Activated CD8-positive, alpha-beta T cell treated with anti-CD3 and anti-CD28 coated beads for 36 hours (primary cell): ENCODE measurements around the gene IZUMO1. TPM values are rescaled to one million over a fixed set of nuclear protein-coding genes. Genes with fewer than 3 reads are reported as not detected.

Experiments
- ATAC-seq: fragments of 200-7000 bp; cut with Tn5 transposase; one replicate; pipeline ENCODE4 v1.10.0; 2021; ENCODE audit warnings: mild to moderate bottlenecking, moderate library complexity
- CTCF ChIA-PET: fragments of 350-600 bp; sonication (Branson Sonifier 250); formaldehyde crosslinking; loops from one replicate; lab custom pipeline; 2021; ENCODE audit warnings: antibody characterized with exemption; lab: Charles Lee
- POLR2A ChIA-PET: fragments of 350-600 bp; sonication (Branson Sonifier 250); formaldehyde crosslinking; loops from one replicate; lab custom pipeline; 2021; ENCODE audit warnings: antibody characterized with exemption; lab: Charles Lee
- DNase-seq: peaks from one replicate; pipeline ENCODE4 v3.0.0-alpha.2; 2020
- H3K27ac Mint-ChIP-seq: one replicate; pipeline ENCODE4 v1.8.0; 2021; ENCODE audit warnings: mild to moderate bottlenecking, mixed read lengths
- H3K27me3 Mint-ChIP-seq: one replicate; pipeline ENCODE4 v1.8.0; 2021; ENCODE audit warnings: mixed read lengths
- H3K36me3 Mint-ChIP-seq: one replicate; pipeline ENCODE4 v1.8.0; 2021; ENCODE audit warnings: low read depth, mixed read lengths
- H3K4me1 Mint-ChIP-seq: one replicate; pipeline ENCODE4 v1.8.0; 2021; ENCODE audit warnings: low read depth, mixed read lengths
- H3K4me3 Mint-ChIP-seq: one replicate; pipeline ENCODE4 v1.8.0; 2021; ENCODE audit warnings: mild to moderate bottlenecking, moderate library complexity, mixed read lengths
- H3K9me3 Mint-ChIP-seq: one replicate; pipeline ENCODE4 v1.8.0; 2021; ENCODE audit warnings: mixed read lengths
- CTCF ChIP-seq: fragments of 200-600 bp; IDR thresholded peaks from one replicate; pipeline ENCODE4 v1.8.0; 2022; ENCODE audit warnings: antibody characterized with exemption, mild to moderate bottlenecking
- intact Hi-C: fragments of 100-400 bp; cut with micrococcal nuclease; formaldehyde crosslinking; loops from one replicate; pipeline ENCODE4 v1.10.0; 2022
- total RNA-seq, 2 experiments: library from RNA; stranded (reverse); gene quantifications; one replicate each; pipeline ENCODE4 v1.2.3, GENCODE V29; 2021

Gene IZUMO1
- total RNA-seq, 2 experiments from 2014 or later: not detected

- no peak for ATAC-seq
- CTCF ChIA-PET: interaction anchor here (1.0 kb wide), 1 partner anchor 137 kb away, joined by 3 read pairs; no protein-coding TSS in a partner anchor
- POLR2A ChIA-PET: no interaction called here
These were observed 41.3 kb downstream of the IZUMO1 start for GRCh38 chr19:48705431-48705830.

DNA sequence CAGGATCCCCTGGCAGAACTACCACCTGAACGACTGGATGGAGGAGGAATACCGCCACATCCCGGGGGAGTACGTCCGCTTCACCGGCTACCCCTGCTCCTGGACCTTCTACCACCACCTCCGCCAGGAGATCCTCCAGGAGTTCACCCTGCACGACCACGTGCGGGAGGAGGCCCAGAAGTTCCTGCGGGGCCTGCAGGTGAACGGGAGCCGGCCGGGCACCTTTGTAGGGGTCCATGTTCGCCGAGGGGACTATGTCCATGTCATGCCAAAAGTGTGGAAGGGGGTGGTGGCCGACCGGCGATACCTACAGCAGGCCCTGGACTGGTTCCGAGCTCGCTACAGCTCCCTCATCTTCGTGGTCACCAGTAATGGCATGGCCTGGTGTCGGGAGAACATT lies 43.4 kb downstream of the IZUMO1 start:
- no peak for TF ChIP-seq CTCF
- Mint-ChIP-seq H3K4me3 (no peak overlapping the region), H3K27ac (no peak overlapping the region), H3K4me1 (no peaks in the 10 kb centered on the region), H3K36me3 (peaks cover 14% of the 10 kb centered on the region), H3K9me3 (no peaks in the 10 kb centered on the region), H3K27me3 (peaks cover under 1% of the 10 kb centered on the region)
- intact Hi-C loops: no loop called here
- POLR2A ChIA-PET: no interaction called here
- DNase-seq (no peak), ATAC-seq (no peak)
- CTCF ChIA-PET: no interaction called here

More at GRCh38 chr19:48705431-48705830, 41.3 kb downstream of the IZUMO1 start:
- Mint-ChIP-seq H3K27ac (no peak overlapping the region), H3K4me1 (no peaks in the 10 kb centered on the region), H3K4me3 (no peak overlapping the region), H3K36me3 (peaks cover 14% of the 10 kb centered on the region), H3K9me3 (no peaks in the 10 kb centered on the region), H3K27me3 (no peaks in the 10 kb centered on the region)
- DNase-seq: no peak
- intact Hi-C loops: no loop called here
- TF ChIP-seq CTCF: no peak

GRCh38 chr19:48702701-48703100 lies 44.0 kb downstream of the IZUMO1 start:
- H3K27me3 Mint-ChIP-seq: peaks cover 5% of the 10 kb centered on the region
- no peaks in the 10 kb centered on the region for H3K9me3 Mint-ChIP-seq
- ChIA-PET POLR2A (no interaction called here), CTCF (no interaction called here)
- H3K4me1 Mint-ChIP-seq: no peaks in the 10 kb centered on the region
- no peak for DNase-seq
- intact Hi-C loops: no loop called here
- H3K27ac Mint-ChIP-seq: no peak overlapping the region
- no peak for TF ChIP-seq CTCF
- H3K36me3 Mint-ChIP-seq: peaks cover 14% of the 10 kb centered on the region
- no peak overlapping the region for H3K4me3 Mint-ChIP-seq
- no peak for ATAC-seq

- TF ChIP-seq CTCF: no peak
- Mint-ChIP-seq H3K9me3 (no peaks in the 10 kb centered on the region), H3K27ac (no peak overlapping the region), H3K36me3 (peaks cover 9% of the 10 kb centered on the region), H3K4me1 (peaks cover 11% of the 10 kb centered on the region), H3K27me3 (peaks cover 14% of the 10 kb centered on the region), H3K4me3 (no peak overlapping the region)
- CTCF ChIA-PET: interaction anchor here (2.2 kb wide), 1 partner anchor 15 kb away, joined by 5 read pairs; no protein-coding TSS in a partner anchor
- no peak for ATAC-seq
- no peak for DNase-seq
- intact Hi-C loops: no loop called here
- POLR2A ChIA-PET: interaction anchor here (0.6 kb wide), 1 partner anchor 18 kb away, joined by 3 read pairs; no protein-coding TSS in a partner anchor
These were observed 48.7 kb downstream of the IZUMO1 start for GRCh38 chr19:48698046-48698445.

DNA sequence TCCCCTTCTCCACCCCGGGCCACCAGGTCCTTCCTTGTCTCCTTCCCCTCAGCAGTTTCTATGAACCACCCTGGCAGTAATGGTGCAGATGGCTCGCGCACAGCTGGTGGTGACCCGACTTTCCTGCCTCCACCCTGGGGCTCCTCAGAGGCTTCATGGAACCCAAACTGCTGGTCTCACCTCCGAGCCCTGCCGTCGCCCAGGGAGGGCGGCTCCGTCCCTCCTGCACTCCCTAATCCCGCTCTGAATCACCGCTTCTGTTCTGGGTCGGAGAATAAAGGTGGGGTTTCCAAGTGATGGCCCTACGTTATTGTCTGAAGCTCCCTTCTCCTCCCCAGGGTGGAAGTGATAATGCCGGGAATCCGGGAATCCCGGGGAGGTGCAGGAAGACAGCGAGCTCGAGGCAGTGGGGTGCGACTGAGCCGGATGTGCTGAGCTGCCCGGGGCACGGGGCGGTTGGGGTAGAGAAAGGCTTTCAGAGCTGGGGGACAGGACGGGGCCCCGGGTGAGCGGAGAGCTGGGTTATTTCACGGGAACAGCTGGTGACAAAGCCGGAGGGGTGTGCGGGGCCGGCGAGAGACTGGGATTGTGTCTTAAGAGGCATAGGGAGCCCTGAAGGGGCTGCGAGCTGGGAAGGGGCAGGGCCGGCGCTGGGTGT lies 50.2 kb downstream of the IZUMO1 start:
- H3K36me3 Mint-ChIP-seq: peaks cover 4% of the 10 kb centered on the region
- intact Hi-C loops: no loop called here
- DNase-seq (peak; percentile 12), ATAC-seq (peak; percentile 47)
- H3K4me1 Mint-ChIP-seq: peaks cover 11% of the 10 kb centered on the region
- H3K27ac Mint-ChIP-seq: no peak overlapping the region
- H3K4me3 Mint-ChIP-seq: peak overlapping the region; percentile 22
- peaks cover 14% of the 10 kb centered on the region for H3K27me3 Mint-ChIP-seq
- POLR2A ChIA-PET: interaction anchor here (0.7 kb wide), 1 partner anchor 17 kb away, joined by 4 read pairs; no protein-coding TSS in a partner anchor
- no peak for TF ChIP-seq CTCF
- CTCF ChIA-PET: interaction anchor here (1.6 to 2.2 kb wide), 3 partner anchors 17 to 146 kb away, joined by 5 to 6 read pairs (median 5); no protein-coding TSS in a partner anchor
- no peaks in the 10 kb centered on the region for H3K9me3 Mint-ChIP-seq
